ENCODE data around the gene POM121L2.

Gene POM121L2

GRCh38 chr6:27312146-27312949 is at the start of gene POM121L2:
Gene POM121L2 (minus strand): TSS chr6:27312273. CDS start chr6:27312170, 103 bp downstream.
- in situ Hi-C loops (cut with HindIII; ENCODE audit: low sequenced_read_pairs): no loop called here
- DNase-seq (ENCODE audit: low read depth): no peak
- peak within 1 kb of the TSS; percentile 51 for H3K4me3 ChIP-seq (ENCODE audit: low read depth, low read length)
- TF ChIP-seq CTCF (IDR thresholded peaks at IDR 0.05; ENCODE audit: low read depth, low read length, missing control alignments): peak; percentile 66

- no peak for TF ChIP-seq CTCF (IDR thresholded peaks at IDR 0.05; ENCODE audit: low read depth, low read length, missing control alignments)
- DNase-seq (ENCODE audit: low read depth): no peak
- H3K4me3 ChIP-seq (ENCODE audit: low read depth, low read length): no peak overlapping the region
- in situ Hi-C loops (cut with HindIII; ENCODE audit: low sequenced_read_pairs): no loop called here
Observed at GRCh38 chr6:27359231-27359630, 47.2 kb upstream of the POM121L2 start.

- DNase-seq (ENCODE audit: low read depth): no peak
- in situ Hi-C loops (cut with HindIII; ENCODE audit: low sequenced_read_pairs): no loop called here
- no peak overlapping the region for H3K4me3 ChIP-seq (ENCODE audit: low read depth, low read length)
- no peak for TF ChIP-seq CTCF (IDR thresholded peaks at IDR 0.05; ENCODE audit: low read depth, low read length, missing control alignments)
Observed at GRCh38 chr6:27358786-27359185, 46.7 kb upstream of the POM121L2 start.

- no peak for TF ChIP-seq CTCF (IDR thresholded peaks at IDR 0.05; ENCODE audit: low read depth, low read length, missing control alignments)
- H3K4me3 ChIP-seq (ENCODE audit: low read depth, low read length): no peak overlapping the region
- DNase-seq (ENCODE audit: low read depth): no peak
- in situ Hi-C loops (cut with HindIII; ENCODE audit: low sequenced_read_pairs): no loop called here
Observed at GRCh38 chr6:27352850-27353249, 40.8 kb upstream of the POM121L2 start.

- H3K4me3 ChIP-seq (ENCODE audit: low read depth, low read length): no peak overlapping the region
- TF ChIP-seq CTCF (IDR thresholded peaks at IDR 0.05; ENCODE audit: low read depth, low read length, missing control alignments): no peak
- in situ Hi-C loops (cut with HindIII; ENCODE audit: low sequenced_read_pairs): no loop called here
- DNase-seq (ENCODE audit: low read depth): no peak
Observed at GRCh38 chr6:27334141-27334540, 22.1 kb upstream of the POM121L2 start.

GRCh38 chr6:27333642-27334040 is 21.6 kb upstream of the POM121L2 start:
- DNase-seq (ENCODE audit: low read depth): no peak
- in situ Hi-C loops (cut with HindIII; ENCODE audit: low sequenced_read_pairs): no loop called here
- peak overlapping the region; percentile 40 for H3K4me3 ChIP-seq (ENCODE audit: low read depth, low read length)
- TF ChIP-seq CTCF (IDR thresholded peaks at IDR 0.05; ENCODE audit: low read depth, low read length, missing control alignments): no peak
